ENCODE results near the gene NFYB.

Gene NFYB

DNA sequence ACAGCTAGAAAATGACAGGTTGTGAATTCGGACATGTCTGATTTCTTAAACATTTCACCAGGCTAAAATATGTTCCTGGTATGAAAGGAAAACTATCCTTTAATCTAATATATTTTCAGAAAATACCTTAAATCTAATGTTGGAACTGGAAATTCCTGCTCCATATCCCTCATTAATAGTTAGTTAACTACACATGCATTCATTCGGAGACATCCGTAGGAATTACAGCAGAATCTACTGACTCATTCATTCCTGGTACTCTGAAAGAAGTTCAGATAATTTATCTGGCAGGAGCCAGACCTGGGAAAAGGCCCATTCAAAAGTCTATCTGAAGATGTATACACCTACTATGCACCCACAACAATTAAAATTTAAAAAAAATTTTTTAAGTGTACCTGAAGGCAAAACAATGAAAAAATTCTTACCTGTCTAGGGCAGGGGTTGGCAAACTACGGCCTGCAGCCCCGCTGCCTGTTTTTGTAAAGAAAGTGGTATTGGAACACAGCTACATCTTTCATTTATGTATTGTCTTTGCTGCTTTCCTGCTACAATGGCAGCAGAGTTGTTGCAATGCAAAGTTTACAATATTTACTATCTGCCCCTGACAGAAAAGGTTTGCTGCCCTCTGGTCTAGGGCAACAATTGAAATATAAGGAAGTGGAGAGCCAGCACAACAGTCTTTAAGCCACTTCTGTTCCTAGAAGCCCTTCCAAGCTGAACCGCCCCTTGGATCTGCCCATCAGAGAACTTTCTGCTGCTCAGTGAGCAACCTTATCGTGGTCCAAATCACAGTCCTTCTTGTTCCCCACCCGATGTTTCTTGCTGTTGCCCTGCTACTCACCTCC is 17.9 kb upstream of the NFYB start:
- DNase-seq (ENCODE audit: low read depth) = peak; percentile 49

DNA sequence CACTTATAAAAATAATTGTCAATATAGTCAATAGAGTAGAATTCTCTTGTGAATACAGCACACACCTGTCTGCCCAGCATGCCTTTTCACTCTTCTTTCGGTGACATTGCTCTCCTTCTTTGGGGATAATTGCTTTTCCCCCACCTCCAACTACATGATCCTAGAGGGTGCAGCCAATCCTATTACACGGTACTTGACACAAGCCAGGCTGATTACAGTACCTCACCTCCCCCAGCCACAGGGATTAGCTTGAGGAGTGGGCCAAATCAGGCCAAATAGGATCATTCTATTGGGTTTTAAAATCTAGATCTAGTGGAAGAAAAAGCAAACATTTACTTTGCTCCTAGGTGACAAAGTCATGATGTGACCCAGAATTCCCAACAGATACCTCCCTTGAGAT is 16.8 kb upstream of the NFYB start:
- no peak for DNase-seq (ENCODE audit: low read depth)

DNA sequence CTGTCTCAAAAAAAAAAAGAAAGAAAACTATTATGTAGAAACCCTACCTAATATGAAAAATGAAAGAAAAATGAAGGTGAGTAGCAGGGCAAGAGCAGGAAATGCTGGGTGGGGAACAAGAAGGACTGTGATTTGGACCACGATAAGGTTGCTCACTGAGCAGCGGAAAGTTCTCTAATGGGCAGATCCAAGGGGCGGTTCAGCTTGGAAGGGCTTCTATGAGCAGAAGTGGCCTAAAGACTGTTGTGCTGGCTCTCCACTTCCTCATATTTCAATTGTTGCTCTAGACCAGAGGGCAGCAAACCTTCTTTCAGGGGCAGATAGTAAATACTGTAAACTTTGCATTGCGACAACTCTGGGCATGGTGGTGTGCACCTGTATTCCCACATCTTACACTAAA is 16.3 kb upstream of the NFYB start:
- DNase-seq (ENCODE audit: low read depth) = no peak

DNA sequence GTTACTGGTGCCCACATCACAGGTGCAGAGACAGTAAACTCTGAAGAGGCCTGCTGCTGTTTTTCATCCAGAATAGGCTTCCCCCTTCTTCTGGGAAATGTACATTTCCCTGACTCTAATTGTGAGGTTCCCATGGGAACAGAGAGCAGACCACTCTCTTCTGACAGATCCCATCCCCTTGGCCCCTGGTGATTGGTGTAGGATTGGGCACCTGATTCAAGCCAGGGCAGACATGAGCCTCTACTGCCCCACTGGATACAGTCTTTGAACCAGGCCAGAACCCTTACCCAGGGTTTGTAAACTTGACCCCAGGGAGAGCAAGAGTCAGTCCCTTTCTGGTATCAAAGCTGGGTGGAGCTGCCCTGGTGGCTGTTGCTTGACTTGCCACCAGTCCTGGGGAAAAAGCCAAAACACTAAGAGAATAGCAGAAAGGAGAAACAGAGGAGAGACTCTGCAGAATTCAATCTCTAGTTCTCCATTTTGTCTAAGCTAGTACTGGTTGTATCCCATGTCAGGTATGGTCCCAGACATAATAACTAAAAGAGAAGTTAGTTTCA is 14.8 kb upstream of the NFYB start:
- DNase-seq (ENCODE audit: low read depth) = no peak

DNA sequence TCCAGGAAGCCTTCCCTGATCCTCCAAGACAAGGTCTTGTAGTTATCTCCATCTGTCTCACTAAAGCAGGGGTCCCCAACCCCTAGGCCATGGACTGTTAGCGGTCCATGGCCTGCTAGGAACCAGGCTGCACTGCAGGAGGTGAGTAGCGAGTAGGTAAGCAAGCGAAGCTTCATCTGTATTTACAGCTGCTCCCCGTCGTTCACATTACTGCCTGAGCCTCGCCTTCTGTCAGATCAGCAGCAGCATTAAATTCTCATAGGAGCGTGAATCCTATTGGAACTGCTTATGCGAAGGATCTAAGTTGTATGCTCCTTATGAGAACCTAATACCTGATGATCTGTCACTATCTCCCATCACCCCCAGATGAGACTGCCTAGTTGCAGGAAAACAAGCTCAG is 12.4 kb upstream of the NFYB start:
- no peak for DNase-seq (ENCODE audit: low read depth)

DNA sequence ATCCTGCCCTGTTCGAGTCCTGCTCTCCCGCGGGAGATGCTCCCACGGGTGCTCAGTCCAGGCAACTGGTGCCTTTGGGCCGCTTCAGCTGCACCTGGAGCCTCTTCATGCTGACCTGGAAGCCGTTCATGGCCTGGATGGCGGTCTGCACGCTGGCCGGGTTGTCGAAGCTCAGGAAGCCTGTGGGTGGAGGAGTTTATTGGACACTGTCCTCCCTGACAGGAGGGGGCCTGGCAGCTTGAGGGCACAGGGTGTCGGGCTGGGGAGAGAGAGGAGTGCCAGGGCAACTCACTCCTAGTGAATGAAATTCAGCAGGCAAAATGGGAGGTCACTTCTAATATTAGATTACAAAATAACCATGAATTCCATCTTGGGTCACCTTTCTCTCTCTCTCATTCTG is 9.3 kb upstream of the NFYB start:
- no peak for DNase-seq (ENCODE audit: low read depth)

DNA sequence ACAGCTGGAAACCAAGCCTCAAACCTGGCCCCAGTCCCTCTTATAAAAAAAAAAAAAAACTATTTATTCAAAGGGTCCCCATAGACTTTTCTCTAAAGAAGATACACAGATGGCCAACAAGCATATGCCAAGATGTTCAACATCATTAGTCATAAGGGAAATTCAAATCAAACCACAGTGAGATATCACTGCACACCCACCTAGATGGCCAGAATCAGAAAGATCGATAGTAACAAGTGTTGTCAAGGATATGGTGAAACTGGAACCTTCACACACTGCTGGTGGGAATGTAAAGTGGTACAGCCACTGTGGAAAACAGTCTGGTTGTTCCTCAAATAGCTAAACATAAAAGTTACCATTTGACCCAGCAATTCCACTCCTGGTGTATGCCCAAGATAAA is 5.9 kb upstream of the NFYB start:
- no peak for DNase-seq (ENCODE audit: low read depth)

DNA sequence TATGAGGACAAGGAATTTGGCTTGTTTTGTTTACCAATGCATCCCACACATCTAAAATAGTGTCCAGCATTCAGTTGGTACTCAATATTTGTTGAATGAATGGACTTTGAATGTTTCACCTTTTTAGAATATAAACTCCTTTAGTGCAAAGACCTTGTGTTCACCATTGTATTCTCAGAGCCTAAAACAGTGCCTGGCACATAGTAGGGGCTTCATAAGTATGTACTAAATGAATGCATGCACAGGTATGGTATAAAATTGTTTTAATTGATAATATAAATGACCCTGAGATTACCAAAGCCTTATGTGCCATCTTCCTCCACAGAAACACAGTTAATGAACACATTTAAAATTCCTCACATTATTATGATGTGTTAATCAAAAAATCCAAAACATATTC is 5.0 kb upstream of the NFYB start:
- no peak for DNase-seq (ENCODE audit: low read depth)

DNA sequence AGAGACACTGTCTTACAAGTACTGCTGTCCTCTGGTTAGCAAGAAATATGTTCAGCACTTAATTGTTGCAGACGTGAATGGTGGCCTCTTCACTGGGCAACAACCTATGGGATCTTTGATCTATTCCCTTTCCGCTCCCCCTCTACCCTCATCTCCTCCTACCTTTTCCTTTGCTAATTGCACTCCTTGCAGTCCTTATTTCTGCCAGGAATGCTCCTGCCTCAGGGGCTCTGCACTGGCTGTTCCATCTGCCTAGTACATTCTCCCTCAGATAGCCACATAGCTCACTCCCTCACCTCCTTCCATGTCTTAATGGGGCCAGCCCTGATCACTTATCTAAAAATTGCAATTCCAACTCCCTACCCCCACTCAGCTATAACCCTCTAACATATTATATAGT is 4.5 kb upstream of the NFYB start:
- no peak for DNase-seq (ENCODE audit: low read depth)

DNA sequence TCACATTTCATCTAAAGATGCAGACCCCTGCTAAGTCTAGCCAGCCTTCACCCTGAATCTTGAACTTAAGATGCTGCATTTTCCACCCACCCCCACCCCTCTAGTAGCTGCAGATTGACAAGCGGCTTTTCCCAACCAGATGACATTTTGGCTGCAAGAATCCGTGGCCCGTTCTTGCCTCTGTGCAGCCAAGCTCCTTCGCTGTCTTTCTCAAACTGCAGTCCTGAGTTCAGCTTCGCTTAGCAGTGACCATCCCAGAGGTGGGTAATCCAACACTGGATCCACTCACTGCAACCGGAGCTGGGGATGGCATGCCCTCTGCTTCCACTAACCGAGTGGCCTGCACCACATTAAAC is 765 bp upstream of the NFYB start:
- DNase-seq (ENCODE audit: low read depth) = no peak

DNA sequence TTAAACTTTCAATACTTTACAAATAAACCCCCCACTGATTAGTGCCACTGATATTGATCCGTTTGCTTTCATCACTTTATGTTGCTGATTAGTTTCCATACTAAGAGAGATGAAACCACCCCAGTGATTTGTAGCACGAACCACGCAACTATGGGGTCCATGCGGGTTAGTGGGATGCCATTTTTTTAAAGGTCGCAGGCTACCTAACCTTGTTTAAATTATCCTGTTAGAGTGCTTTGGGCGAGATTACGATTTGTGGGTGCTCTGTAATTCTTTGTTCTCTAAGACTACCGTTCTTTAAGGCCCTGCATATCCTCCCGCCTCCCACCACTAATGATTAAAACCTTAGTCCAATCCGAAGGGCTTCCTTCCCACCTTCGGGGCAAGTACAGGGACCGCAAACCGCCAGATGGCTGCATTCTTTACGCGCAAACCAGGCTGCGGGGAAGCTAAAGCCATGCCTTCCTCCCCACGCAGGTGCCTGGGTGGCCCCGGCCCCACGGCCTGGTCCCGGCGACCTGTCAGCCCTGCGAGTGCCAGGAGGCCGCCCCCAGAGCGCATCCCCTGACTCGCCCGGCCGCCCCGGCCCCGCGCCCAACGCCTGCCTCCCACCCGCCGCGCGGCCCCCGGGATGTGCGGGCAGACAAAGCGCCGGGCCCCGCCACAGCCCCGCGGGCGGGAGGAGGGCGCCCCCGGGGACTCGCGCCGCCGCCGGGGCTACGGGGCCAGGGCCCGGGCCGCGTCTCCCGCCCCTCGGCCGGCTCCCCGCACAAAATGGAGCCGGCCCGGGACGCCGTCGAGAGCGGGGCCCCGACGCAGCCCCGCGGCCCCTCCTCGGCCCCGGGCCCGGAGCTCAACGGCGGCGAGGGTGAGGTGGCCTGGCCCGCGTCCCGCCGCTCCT is 759 bp downstream of the NFYB start:
- peak; percentile 62 for DNase-seq (ENCODE audit: low read depth)

DNA sequence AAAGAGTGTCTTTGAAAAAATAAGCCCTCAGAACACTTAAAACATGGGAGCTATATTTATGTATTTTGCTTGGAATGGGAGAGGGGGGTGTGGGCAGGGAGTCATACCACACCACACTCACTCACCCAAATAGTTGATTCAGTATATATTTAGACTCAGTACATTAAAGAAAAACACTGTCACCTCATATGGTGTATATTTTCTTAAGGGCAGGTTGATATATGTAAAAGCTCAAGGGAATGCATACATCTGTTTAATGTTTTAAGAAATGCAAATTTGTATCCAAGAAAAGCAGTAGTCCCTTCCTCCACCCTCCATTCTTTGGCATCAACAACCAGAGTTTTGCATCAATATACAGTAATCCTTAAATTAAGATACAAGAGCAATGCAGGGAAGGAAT is 1.4 kb downstream of the NFYB start:
- DNase-seq (ENCODE audit: low read depth) = peak; percentile 27

DNA sequence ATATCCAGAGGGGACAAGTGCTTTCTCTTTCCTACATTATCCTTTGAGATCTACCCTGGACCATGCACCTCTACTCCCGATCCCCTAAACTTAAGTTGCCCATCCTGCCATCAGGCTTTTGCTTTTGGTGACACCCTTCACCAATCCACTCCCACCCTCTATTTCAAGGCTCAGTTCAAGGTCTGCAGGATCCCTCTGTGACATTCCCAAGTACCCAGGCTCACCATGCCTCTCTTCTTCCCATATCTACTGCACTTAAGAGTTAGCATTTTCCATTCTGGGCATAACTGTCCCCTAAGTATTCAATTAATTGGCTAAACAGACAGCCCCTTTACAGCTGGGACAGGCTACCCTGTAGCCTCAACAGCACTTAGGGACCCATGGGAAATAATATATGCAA is 3.1 kb downstream of the NFYB start:
- DNase-seq (ENCODE audit: low read depth) = no peak

DNA sequence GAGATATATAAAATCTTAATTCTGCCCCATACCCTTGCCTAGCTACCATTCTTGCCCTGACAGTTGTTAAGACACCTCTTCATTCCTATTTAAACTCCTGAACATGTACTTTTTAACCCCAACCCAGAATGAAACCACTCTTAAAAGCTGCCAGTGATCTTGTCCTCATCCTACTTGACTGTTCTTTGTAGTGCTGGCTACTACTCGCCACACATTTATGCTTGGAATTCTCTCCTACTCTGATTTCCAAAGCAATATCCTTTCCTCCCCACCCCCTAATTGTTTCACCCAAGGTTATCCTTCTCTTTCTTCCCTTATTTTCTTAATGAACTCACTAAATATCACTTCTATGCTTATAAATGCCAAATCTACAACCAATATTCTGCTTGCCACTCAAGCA is 4.1 kb downstream of the NFYB start:
- DNase-seq (ENCODE audit: low read depth) = no peak

DNA sequence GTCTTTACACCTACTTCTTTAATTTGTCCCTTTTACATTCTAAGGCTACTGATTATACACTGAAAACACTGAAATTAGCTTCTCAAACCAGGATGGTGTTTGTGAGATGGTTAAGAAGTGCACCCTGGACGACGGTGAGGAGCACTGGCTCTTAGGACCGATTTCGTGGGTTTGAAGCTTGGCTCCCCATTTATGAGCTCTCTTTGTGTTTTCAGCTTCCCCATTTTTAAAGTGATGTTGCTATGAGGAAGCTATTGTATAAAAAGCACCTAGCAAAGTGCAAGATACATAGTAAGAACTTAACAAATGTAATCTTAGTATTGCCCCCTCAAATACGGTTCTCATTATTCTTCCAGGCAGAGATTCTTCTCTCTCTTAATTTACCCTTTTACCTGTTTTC is 4.7 kb downstream of the NFYB start:
- no peak for DNase-seq (ENCODE audit: low read depth)

DNA sequence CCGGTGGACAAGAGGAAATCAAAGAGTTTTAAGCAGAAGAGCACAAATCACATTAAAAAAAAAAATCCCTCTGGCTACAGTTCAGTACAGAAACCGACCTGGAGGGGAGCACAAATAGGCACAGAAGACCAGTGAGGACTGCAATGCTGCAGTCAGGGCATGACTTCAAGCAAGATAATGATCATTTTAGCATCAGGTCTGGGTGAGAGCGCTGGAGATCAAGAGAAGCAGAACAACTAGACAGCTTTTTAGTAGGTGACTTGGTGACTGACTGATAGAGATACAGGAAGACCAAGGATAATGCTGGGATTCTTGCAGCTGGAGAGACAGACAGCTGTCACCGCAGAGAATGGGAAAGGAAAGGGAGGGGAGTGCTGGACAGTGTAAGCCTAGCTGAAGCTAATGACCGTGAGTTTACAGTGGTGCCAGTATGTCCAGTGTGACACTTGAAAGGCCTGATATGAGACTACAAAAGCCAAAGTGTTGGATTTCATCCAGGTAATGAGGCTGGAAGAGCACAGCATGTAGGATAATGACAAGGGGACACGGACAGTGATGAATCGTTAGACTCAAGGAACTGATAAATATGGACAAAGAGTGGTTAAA is 5.6 kb downstream of the NFYB start:
- no peak for DNase-seq (ENCODE audit: low read depth)

DNA sequence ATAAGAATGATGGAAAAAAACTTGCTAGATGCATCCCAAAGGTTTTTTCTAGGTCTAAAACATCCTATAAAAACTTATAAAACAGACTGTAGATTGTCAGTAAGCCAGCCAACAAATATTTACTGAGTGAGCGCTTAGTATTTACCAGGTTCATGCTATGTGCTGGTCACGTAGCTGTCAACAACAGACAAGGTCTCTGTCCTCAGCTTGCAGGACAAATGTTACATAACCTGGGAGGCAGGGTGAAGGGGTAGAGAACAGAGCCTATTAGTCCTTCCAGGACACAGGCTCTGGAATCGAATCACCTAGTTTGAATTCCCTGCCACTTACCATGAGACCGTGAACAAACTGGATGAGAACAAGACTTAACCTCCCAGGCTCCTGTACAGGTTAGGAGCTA is 6.4 kb downstream of the NFYB start:
- DNase-seq (ENCODE audit: low read depth) = no peak

DNA sequence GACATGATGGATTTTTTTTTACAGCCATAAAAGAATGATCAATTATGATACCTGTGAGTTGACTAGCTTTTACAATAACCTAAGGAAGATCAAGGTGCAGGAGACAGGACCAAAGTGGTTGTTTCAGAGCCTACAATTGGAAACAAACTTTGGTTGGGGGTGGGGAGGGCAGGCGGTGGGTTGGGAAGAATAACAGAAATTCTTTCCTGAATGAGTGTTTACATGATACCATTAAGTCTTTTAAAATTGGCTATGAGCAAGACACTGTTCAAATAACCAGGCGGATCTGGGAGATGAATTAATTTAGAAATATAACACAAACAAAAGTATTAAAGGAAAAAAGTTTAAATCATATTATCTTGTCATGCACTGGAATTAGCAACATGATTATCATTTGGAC is 7.2 kb downstream of the NFYB start:
- DNase-seq (ENCODE audit: low read depth) = no peak

DNA sequence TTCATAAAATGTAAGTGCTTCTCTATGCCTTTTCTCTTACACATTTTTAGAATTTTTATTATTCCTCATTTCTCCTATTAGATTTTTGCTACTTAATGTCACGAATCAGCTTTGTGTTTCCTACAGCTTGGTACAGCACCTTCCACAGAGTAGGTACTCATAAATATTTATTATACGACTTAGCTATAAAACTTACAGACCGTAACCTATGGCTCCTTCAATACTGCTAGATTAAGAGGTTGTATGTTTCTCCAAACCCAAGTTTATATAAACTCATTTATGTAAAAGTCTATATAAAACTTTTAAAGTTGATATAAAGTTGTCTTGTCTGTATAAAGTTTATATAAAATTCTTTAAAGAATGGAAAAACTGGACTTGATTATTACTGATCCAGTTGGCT is 11.5 kb downstream of the NFYB start:
- DNase-seq (ENCODE audit: low read depth) = no peak

DNA sequence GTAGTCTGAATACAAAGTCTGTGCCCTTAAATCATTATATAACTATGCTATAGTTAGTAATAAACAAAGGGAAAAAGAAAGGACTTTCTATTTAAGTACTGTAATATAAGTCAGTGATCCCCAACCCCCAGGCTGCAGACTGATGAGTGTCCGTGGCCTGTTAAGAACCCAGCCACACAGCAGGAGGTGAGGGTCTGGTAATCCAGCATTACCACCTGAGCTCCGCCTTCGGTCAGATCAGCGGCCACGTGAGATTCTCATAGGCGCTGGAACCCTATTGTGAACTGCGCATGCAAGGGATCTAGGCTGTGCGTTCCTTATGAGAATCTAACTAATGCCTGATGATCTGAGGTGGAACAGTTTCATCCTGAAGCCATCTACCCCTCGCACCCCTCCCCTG is 15.7 kb downstream of the NFYB start:
- no peak for DNase-seq (ENCODE audit: low read depth)

DNA sequence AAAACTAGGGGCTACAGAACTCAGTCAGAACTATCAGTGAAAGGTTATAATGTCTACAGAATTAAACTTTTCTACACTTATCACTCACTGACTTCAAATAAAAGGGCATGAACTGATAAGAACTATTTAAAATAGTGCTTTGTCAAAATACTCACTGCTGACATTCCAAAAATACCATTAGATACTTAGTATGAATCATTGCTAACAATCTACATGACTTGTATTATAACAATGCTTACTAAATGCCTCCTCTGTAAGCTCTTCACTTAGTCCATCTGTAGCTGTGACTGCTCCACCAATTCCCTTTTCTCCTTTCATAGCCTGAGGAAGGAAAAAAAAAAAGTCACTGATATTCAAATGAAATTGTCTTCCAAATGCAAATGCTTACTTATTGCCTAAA is 17.0 kb downstream of the NFYB start:
- peak; percentile 74 for DNase-seq (ENCODE audit: low read depth)

DNA sequence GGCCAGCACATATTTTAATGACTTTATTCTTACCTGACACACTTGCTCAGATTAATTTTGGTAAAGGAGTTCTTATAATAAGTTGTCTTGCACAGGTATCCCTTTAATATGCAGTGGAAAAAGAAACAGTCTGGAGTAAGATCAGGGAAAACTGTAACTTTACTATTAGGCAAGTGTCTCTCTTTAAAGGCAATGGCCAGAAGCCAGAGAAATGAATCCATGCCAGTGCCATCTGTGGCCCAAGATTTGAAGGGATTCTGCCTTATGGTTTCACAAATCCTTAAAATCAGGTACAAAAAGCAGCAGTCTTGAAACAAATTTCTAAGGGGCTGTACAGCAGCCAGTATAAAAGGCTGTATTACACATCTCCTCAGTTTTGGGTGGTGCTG is 22.4 kb downstream of the NFYB start:
- no peak for DNase-seq (ENCODE audit: low read depth)
